ENCODE data around the gene NMRK2. TPM values are rescaled to one million over a fixed set of nuclear protein-coding genes. Genes with fewer than 3 reads are reported as not detected.
"Not testable (repeated sequence)": the region's sequence is repeated elsewhere in the genome, so short reads cannot be mapped to it uniquely, and the experiment has no call there.

NMRK2 gene
- total RNA-seq, 2 donors from 2014 or later = 0.51 to 2.3 TPM

DNA sequence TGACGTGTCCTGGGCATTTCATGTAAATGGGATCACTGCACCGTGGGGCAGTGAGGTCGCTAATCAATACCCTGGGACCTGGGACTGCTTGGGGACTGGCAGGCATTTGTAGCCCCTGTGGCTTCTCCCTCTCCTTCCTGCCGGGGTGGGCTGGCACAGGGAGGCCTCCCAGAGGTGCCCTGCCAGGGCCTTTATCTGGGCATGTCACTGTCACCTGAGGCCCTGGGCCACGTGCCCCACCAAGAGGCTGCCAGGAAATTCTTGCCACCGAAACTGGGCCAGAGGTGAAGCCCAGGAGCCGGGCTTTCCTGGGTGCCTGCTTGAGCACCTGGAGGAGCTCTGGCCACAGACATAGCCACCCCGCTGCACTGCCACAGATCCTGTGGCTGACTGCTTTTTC, 1.8 kb upstream of the NMRK2 start:
- intact Hi-C loops (cut with DNase I) = no loop called here
- no peak for DNase-seq (ENCODE audit: low spot score)

GRCh38 chr19:3936506-3937442, 3.9 kb downstream of the NMRK2 start:
- intact Hi-C loops (cut with DNase I) = no loop called here
- DNase-seq (ENCODE audit: low spot score) = no peak

GRCh38 chr19:3938300-3938950, 5.6 kb downstream of the NMRK2 start:
- intact Hi-C loops (cut with DNase I); DNase-seq (ENCODE audit: low spot score): not testable (repeated sequence)

DNA sequence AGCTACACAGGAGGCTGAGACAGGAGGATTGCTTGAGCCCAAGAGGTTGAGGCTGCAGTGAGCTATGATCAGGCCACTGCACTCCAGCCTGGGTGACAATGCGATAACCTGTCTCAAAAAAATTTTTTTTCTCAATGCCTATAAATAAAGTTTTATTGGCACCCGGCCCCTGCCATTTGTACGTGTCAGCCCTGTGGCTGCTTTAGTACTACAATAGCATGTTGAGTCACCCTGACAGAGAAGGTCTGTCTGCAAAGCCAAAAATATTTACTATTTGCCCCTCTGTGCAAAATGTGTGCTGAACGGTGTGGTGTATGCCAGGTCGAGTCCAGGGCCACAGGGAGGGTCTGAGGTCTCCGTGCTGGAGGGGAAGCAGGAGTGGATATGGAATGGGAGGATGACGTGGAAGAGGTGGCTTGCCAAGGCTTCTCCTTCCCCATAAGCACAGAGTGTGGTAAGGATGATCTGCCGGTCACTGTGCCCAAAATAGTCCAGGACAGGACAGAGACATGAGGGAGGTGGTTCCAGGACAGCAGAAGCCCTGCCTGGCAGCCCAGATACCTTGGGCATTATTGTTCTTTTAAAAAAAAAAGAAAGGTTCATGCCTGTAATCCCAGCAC, 10.0 kb downstream of the NMRK2 start:
- intact Hi-C loops (cut with DNase I) = no loop called here
- no peak for DNase-seq (ENCODE audit: low spot score)

DNA sequence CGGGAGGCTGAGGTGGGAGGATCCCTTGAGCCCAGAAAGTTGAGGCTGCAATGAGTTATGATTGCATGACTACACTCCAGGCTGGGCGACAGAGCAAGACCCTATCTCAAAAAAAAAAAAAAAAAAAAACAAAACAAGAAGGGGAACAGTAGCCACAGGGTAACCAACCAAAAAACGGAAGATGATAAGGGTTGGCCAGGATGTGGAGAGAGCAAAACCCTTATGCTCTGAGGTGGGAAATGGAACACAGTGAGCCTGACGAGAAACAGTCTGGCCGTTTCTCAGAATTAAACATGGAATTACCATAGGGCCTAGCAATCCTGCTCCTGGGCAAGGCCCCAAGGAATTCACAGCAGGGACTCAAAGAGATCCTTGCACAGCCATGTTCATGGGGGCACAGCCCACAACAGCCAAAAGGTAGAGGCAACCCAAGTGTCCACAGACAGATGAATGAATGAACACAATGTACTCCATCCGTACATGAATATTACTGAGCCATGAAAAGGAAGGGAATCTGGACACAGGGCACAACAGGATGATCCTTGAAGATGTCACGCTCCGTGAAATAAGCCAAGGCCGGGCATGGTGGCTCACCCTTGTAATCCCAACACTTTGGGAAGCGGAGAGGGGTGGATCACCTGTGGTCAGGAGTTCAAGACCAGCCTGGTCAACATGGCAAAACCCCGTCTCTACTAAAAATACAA, 11.3 kb downstream of the NMRK2 start:
- no peak for DNase-seq (ENCODE audit: low spot score)
- intact Hi-C loops (cut with DNase I) = no loop called here

DNA sequence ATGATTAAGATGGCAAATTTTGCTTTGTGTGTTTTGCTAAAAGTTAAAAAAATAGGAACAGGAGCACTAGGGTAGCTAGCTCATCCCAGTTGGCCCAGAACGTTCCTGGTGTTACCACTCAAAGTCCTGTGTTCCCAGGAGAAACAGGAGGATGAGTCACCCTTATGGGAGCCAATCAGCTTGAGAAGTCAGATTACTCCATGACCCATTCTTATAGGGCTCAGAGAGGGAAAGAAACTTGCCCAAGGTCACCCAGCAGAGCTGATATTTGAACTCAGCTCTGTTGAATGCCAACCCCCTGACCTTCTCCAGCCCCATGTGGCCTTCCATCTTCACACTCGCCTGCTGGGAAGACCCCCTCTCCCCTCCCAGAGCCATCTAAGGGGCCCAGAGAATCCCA, 13.0 kb downstream of the NMRK2 start:
- DNase-seq (ENCODE audit: low spot score) = no peak
- intact Hi-C loops (cut with DNase I) = no loop called here

- DNase-seq (ENCODE audit: low spot score); intact Hi-C loops (cut with DNase I): not testable (repeated sequence)
Measured at GRCh38 chr19:3947316-3947933, 14.6 kb downstream of the NMRK2 start.

DNA sequence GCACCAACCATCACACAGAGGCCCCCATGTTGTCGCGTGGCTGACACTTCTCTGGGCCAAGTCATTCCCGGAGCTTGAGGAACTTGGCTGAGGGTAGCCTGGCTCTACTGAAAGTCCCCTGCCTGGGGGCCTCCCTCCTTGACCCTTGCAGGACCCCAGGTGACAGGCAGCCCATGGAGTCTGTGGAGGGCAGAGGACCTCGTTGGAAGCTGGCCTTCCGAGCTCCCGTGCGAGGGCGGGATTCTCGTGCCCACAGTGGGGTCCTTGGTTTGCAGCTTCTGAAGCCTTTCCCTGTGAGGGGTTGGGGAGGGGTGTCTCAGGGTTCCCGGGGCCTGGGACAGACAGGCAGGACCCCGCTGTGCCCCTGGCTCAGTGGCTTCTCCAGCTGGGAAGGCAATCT, 16.4 kb downstream of the NMRK2 start:
- no peak for DNase-seq (ENCODE audit: low spot score)
- intact Hi-C loops (cut with DNase I) = no loop called here

DNA sequence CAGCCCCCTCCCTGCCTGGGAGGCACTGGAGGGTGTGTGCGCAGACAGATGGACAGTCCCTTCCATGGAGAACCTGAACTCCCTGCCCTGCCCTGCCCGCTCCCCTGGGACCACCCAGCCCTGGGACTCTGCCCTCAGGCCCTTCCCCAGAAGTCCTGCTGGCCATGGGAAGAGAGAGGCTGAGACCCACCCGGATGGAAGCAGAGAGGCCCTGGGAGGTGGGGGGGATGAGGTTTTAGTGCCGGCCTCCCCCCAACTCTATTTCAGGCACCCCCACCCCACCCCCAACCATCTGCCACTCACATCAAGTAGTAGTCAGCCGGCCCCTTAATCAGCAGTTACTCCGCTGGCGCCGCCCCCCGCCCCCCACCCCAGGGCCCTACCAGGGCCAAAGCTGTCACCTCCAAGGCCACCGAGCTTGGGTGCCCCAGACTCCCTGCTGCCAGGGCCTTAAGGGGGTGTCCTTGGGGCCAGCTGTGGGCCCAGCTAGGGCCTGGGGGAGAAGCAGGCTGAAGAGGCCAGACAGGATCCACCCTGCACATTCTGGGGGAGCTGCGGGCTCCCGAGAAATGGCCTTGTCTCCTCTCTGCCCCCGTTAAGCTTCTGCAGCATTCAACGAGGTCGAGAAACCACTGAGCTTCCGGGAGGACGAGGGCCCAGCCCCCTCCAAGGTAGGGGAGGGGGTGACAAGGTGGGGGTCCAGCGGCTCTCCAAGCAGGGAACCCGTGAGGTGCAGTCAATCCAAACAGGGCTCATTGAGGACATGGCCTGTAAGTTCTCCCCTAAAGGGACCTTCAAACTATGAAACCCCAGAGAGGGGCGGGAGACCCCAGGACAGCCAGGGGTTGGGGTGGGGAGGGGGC, 17.4 kb downstream of the NMRK2 start:
- intact Hi-C loops (cut with DNase I) = no loop called here

DNA sequence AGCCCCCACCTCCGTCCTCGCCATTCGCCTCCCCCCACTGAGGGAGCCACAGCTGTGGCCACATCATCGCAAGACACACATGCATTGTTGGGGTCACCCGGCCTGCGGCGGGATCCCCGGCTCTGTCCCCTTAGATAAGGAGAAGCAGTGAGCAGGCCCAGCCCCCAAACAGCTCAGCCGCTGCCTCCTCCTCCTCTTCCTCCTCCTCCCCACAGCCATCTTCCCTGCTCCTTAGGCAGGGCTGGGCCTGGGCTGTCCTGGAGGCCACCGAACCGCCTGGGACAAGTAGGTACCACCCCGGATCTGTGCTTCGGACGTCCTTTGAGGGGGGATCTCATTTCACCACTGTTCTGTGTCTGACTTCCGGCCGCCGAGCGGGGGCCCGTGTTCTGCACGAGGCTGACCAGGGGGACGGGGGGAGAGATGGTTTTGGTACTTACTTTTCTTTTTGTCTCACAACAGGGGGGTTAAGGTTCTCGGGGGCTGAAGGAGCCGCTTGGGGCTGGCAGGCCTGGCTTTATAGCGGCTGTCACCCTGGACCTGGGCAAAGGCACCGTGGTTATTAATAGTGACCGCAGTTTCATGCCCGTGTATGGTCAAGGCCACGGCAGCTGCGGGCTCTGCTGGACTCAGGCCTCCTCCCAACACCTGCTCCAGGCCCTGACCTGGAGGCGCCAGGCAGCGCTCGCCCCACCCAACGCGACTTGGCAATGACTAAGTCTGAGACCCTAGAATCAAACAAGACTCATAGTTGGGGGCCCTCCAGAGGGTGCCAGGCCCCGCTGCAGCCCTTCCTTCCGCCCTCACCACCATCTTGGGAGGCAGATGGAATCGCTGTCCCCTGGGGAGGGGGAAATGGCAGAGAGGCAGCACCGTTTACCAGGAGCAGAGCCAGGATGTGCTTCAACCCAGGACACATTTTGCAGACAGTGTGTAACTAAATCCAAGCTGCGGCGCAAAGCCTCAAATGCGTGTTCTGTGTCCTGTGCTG, 18.3 kb downstream of the NMRK2 start:
- intact Hi-C loops (cut with DNase I) = no loop called here
- DNase-seq (ENCODE audit: low spot score) = no peak

More for the DNA sequence above, 17.4 kb downstream of the NMRK2 start:
- no peak for DNase-seq (ENCODE audit: low spot score)

DNA sequence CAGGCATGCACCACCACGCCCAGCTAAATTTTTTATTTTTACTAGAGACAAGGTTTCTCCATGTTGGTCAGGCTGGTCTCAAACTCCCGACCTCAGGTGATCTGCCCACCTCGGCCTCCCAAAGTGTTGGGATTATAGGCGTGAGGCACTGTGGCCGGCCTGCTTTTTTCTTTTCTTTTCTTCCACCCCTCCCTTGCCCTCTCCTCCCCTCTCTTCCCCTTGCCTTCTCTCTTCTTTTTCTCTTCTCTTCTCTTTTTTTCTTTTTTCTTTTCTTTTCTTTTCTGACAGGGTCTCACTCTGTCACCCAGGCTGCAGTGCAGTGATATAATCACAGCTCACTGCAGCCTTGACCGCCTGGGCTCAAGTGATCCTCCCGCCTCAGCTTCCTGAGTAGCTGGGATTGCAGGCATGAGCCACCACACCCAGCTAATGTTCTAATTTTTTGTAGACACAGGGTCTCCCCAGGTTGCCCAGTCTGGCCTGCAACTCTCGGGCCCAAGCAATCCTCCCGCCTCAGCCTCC, 19.9 kb downstream of the NMRK2 start:
- DNase-seq (ENCODE audit: low spot score); intact Hi-C loops (cut with DNase I): not testable (repeated sequence)

GRCh38 chr19:3954107-3954506, 21.2 kb downstream of the NMRK2 start:
- intact Hi-C loops (cut with DNase I) = no loop called here
- no peak for DNase-seq (ENCODE audit: low spot score)

GRCh38 chr19:3955276-3955675, 22.4 kb downstream of the NMRK2 start:
- DNase-seq (ENCODE audit: low spot score); intact Hi-C loops (cut with DNase I): not testable (repeated sequence)

- intact Hi-C loops (cut with DNase I) = no loop called here
- DNase-seq (ENCODE audit: low spot score) = no peak
Measured at GRCh38 chr19:3955688-3956087, 22.8 kb downstream of the NMRK2 start.

DNA sequence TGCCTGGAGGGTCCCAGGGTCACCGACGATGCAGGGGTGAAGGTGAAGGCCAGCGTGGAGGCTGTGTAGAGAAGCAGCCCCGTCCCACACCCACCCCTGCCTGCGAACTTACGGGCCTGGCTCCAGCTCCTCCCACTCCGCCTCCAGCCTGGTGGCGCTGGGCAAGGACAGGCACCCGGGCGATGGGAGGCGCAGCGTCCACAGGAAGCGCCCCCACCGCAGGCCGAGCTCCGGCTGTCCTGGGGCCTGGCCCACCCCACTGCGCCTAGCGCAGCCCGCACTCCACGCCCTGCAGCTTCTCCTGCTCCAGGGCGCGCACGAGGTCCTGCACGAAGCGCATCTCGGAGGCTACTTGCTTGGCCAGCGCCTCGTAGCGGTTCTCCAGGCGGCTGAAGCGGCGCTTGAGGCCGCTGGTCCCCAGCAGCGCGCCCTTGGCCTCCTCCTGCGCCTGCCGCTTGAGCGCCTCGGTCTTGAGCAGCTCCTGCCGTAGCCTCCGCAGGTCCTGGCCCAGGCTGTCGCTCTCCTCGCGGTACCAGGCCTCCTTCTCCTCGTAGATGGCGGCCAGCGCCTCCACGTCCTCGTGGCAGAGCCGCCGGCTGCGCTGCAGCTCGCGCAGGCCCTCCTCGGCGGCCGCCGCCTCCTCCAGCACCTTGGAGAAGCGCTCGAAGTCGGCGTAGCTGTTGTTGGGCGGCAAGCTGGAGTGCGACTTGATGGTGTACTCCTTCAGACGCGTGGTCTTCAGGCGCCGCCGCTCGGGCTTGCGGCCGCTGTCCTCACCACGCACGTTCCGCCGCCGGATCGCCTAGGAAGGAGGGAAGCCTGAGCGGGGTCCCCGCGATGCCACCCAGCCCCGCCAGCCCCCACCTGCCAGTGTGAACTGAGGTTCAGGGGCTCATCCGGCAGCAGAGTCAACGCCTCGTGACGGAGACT, 26.2 kb downstream of the NMRK2 start:
- intact Hi-C loops (cut with DNase I) = no loop called here

DNA sequence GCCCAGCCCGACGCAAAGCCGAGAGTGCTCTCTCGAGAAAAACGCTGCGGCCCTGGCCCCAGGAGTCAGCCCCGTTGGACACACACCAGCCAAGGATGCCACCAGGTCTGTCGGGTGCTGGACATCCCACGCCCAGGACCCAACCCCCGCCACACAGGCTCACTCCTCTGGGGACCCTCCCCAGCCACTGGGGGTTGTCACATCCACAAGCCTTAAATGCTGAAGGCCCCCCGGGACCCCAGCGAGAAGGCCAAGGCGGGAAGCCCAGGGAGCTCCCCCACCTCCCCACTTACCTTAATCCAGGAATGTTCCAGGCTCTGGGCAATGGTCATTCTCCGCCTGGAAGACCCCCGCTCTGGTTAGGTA, 26.9 kb downstream of the NMRK2 start:
- no peak for DNase-seq (ENCODE audit: low spot score)
- intact Hi-C loops (cut with DNase I) = no loop called here

More for the DNA sequence above, 26.2 kb downstream of the NMRK2 start:
- DNase-seq (ENCODE audit: low spot score) = no peak

Data from posterior vena cava (tissue), 2 donors.